ENCODE measurements around the gene PAFAH2. TPM values are rescaled to one million over a fixed set of nuclear protein-coding genes. Genes with fewer than 3 reads are reported as not detected.

The PAFAH2 gene
- total RNA-seq, 1 experiment from 2014 or later: 8.5 TPM

GRCh38 chr1:26012864-26013263 is 15.0 kb upstream of the PAFAH2 start:
- H3K36me3 ChIP-seq (ENCODE audit: control insufficient read depth, insufficient read depth, low read length): no peaks in the 10 kb centered on the region
- no peaks in the 10 kb centered on the region for H3K27me3 ChIP-seq (ENCODE audit: control insufficient read depth, insufficient read depth, low read length)
- intact Hi-C loops (cut with micrococcal nuclease; ENCODE audit: unreplicated experiment) (no loop called here), in situ Hi-C loops (cut with HindIII; ENCODE audit: low pct_unique_long_range_greater_than_20kb, low sequenced_read_pairs) (no loop called here)
- CTCF ChIA-PET: no interaction called here
- H3K4me3 ChIP-seq (ENCODE audit: low read depth in 2 of 2, low read length in 2 of 2): no peak overlapping the region
- H3K9me3 ChIP-seq (ENCODE audit: control insufficient read depth, insufficient read depth, low read depth, low read length): no peaks in the 10 kb centered on the region
- no peak for ATAC-seq
- POLR2A ChIA-PET: no interaction called here
- no peak for TF ChIP-seq POLR2AphosphoS5 (IDR thresholded peaks at IDR 0.05; ENCODE audit: low read depth, low read length)
- no peak for TF ChIP-seq TCF7L2 (IDR thresholded peaks at IDR 0.05; ENCODE audit: low read depth, low read length)
- TF ChIP-seq, protein P1, sequence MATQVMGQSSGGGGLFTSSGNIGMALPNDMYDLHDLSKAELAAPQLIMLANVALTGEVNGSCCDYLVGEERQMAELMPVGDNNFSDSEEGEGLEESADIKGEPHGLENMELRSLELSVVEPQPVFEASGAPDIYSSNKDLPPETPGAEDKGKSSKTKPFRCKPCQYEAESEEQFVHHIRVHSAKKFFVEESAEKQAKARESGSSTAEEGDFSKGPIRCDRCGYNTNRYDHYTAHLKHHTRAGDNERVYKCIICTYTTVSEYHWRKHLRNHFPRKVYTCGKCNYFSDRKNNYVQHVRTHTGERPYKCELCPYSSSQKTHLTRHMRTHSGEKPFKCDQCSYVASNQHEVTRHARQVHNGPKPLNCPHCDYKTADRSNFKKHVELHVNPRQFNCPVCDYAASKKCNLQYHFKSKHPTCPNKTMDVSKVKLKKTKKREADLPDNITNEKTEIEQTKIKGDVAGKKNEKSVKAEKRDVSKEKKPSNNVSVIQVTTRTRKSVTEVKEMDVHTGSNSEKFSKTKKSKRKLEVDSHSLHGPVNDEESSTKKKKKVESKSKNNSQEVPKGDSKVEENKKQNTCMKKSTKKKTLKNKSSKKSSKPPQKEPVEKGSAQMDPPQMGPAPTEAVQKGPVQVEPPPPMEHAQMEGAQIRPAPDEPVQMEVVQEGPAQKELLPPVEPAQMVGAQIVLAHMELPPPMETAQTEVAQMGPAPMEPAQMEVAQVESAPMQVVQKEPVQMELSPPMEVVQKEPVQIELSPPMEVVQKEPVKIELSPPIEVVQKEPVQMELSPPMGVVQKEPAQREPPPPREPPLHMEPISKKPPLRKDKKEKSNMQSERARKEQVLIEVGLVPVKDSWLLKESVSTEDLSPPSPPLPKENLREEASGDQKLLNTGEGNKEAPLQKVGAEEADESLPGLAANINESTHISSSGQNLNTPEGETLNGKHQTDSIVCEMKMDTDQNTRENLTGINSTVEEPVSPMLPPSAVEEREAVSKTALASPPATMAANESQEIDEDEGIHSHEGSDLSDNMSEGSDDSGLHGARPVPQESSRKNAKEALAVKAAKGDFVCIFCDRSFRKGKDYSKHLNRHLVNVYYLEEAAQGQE (IDR thresholded peaks at IDR 0.05; ENCODE audit: insufficient read depth in 1 of 2, low read depth in 2 of 2, low read length in 1 of 2): no peak
- TF ChIP-seq, protein P2, sequence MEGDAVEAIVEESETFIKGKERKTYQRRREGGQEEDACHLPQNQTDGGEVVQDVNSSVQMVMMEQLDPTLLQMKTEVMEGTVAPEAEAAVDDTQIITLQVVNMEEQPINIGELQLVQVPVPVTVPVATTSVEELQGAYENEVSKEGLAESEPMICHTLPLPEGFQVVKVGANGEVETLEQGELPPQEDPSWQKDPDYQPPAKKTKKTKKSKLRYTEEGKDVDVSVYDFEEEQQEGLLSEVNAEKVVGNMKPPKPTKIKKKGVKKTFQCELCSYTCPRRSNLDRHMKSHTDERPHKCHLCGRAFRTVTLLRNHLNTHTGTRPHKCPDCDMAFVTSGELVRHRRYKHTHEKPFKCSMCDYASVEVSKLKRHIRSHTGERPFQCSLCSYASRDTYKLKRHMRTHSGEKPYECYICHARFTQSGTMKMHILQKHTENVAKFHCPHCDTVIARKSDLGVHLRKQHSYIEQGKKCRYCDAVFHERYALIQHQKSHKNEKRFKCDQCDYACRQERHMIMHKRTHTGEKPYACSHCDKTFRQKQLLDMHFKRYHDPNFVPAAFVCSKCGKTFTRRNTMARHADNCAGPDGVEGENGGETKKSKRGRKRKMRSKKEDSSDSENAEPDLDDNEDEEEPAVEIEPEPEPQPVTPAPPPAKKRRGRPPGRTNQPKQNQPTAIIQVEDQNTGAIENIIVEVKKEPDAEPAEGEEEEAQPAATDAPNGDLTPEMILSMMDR (IDR thresholded peaks at IDR 0.05): no peak
- TF ChIP-seq SIN3A (IDR thresholded peaks at IDR 0.05; ENCODE audit: borderline replicate concordance, insufficient read depth, low read depth, low read length): no peak
- DNase-seq (ENCODE audit: low read depth, low spot score): no peak
- BruUV-seq (replicated peaks): no TSS peak
- H3K4me1 ChIP-seq (ENCODE audit: control insufficient read depth, insufficient read depth, low read length): 0 out of 2 replicates have a peak, but pooled peaks cover 3% of the 10 kb centered on the region
- H3K27ac ChIP-seq (ENCODE audit: low read length): no peak overlapping the region

DNA sequence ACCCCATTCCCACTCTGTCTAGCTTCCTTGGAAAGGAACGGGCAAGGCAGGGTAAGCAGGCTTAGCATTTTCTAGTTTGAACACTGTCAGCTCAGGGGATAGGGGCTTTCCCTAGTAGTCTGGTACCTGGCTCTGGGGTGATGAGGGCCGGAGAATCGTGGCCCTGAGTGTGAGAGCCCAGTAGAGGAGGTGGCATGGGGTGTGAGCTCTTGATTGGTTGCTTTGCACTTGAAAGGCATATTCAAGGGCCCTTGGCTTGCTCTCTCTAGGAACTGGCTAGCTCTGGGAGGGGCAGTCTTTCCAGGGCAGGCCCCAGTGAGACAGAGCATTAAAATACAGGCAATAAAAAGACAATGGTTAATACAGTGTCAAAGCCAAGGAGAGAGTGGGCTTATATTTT is 13.0 kb upstream of the PAFAH2 start:
- Histone ChIP-seq H3K27me3 (ENCODE audit: control insufficient read depth, insufficient read depth, low read length) (no peaks in the 10 kb centered on the region), H3K4me1 (ENCODE audit: control insufficient read depth, insufficient read depth, low read length) (0 out of 2 replicates have a peak, but pooled peaks cover 3% of the 10 kb centered on the region), H3K36me3 (ENCODE audit: control insufficient read depth, insufficient read depth, low read length) (no peaks in the 10 kb centered on the region), H3K4me3 (ENCODE audit: low read depth in 2 of 2, low read length in 2 of 2) (no peak overlapping the region), H3K9me3 (ENCODE audit: control insufficient read depth, insufficient read depth, low read depth, low read length) (no peaks in the 10 kb centered on the region), H3K27ac (ENCODE audit: low read length) (no peak overlapping the region)
- in situ Hi-C loops (cut with HindIII; ENCODE audit: low pct_unique_long_range_greater_than_20kb, low sequenced_read_pairs): no loop called here
- ChIA-PET POLR2A (no interaction called here), CTCF (interaction anchor here (0.6 kb wide), 1 partner anchor 48 kb away, joined by 6 read pairs; no protein-coding TSS in a partner anchor)
- DNase-seq (ENCODE audit: low read depth, low spot score) (no peak), ATAC-seq (peak; percentile 61)
- intact Hi-C loops (cut with micrococcal nuclease; ENCODE audit: unreplicated experiment): no loop called here
- BruUV-seq (replicated peaks): no TSS peak
- TF ChIP-seq, protein P1 (IDR thresholded peaks at IDR 0.05; ENCODE audit: insufficient read depth in 1 of 2, low read depth in 2 of 2, low read length in 1 of 2): no peak
- TF ChIP-seq POLR2AphosphoS5 (IDR thresholded peaks at IDR 0.05; ENCODE audit: low read depth, low read length) (no peak), SIN3A (IDR thresholded peaks at IDR 0.05; ENCODE audit: borderline replicate concordance, insufficient read depth, low read depth, low read length) (no peak), TCF7L2 (IDR thresholded peaks at IDR 0.05; ENCODE audit: low read depth, low read length) (no peak)
- TF ChIP-seq, protein P2 (IDR thresholded peaks at IDR 0.05): no peak

Measured in Panc1 (cell line).